GM12878 (cell line): ENCODE results near the gene EYA4. TPM values are rescaled to one million over a fixed set of nuclear protein-coding genes. Genes with fewer than 3 reads are reported as not detected.

Experiments
- ATAC-seq: fragments of 200-7000 bp; cut with Tn5 transposase; 3 replicates; pipeline ENCODE4 v1.9.1; 2020; ENCODE audit warnings: mild to moderate bottlenecking, moderate library complexity
- BruUV-seq: library from RNA; stranded (reverse); fragments of 400-500 nt; replicated peaks from 2 replicates; lab custom pipeline; 2021; lab: Mats Ljungman, UMichigan
- CTCF ChIA-PET: fragments of 300-600 bp; sonication (Branson Sonifier 250); formaldehyde crosslinking; extraction: SDS; loops from one replicate; lab custom pipeline; 2021; ENCODE audit warnings: inconsistent platforms; lab: Yijun Ruan, JAX
- POLR2A ChIA-PET: fragments of 350-600 bp; formaldehyde crosslinking; extraction: SDS; loops from one replicate; lab custom pipeline; 2021; ENCODE audit warnings: inconsistent platforms; lab: Charles Lee
- RAD21 ChIA-PET: fragments of 300-600 bp; sonication (Branson Sonifier 250); formaldehyde crosslinking; loops from one replicate; lab custom pipeline; 2023; ENCODE audit warnings: antibody characterized with exemption; ENCODE audit not compliant: unreplicated experiment; lab: Charles Lee
- SMC1A ChIA-PET: fragments of 300-600 bp; sonication (Branson Sonifier 250); formaldehyde crosslinking; loops from one replicate; lab custom pipeline; 2023; ENCODE audit not compliant: unreplicated experiment, uncharacterized antibody; lab: Charles Lee
- DNase-seq: peaks from one replicate; pipeline ENCODE4 v3.0.0-alpha.2; 2011; ENCODE audit warnings: low read depth, low spot score
- FAIRE-seq: peaks from 3 replicates; lab custom pipeline; 2011; peaks lifted over from hg19 to GRCh38; lab: Jason Lieb, UNC
- H2AFZ ChIP-seq: 2 replicates; pipeline ENCODE4 v1.6.0; 2011; ENCODE audit warnings: low read depth, low read length, control low read depth; ENCODE audit not compliant: control insufficient read depth
- H3K27ac ChIP-seq: 2 replicates; pipeline ENCODE4 v1.5.1; 2011; ENCODE audit warnings: control low read depth; ENCODE audit not compliant: control insufficient read depth, insufficient read depth
- H3K27me3 ChIP-seq, 2 experiments: replicated peaks in 1 of 2; 2 replicates each; pipeline versions ENCODE4 v1.6.0 to v1.6.1; 2011; ENCODE audit warnings: low read length in 1 of 2; ENCODE audit not compliant: control insufficient read depth in 2 of 2, insufficient read depth in 2 of 2
- H3K36me3 ChIP-seq, 2 experiments: 2 replicates each; pipeline ENCODE4 v1.5.1; 2011; ENCODE audit warnings: low read length in 1 of 2; ENCODE audit not compliant: control insufficient read depth in 2 of 2, insufficient read depth in 2 of 2
- H3K4me1 ChIP-seq: 2 replicates; pipeline ENCODE4 v1.6.1; 2011; ENCODE audit warnings: mild to moderate bottlenecking, low read length, moderate library complexity, mixed read lengths; ENCODE audit not compliant: control insufficient read depth, insufficient read depth
- H3K4me2 ChIP-seq: 2 replicates; pipeline ENCODE4 v1.6.0; 2011; ENCODE audit warnings: control low read depth; ENCODE audit not compliant: control insufficient read depth, insufficient read depth
- H3K4me3 ChIP-seq: fragments of 200-600 bp; sonication (generic); 2 replicates; pipeline ENCODE4 v1.5.1; 2016
- H3K79me2 ChIP-seq: 2 replicates; pipeline ENCODE4 v1.6.0; 2011; ENCODE audit warnings: low read length; ENCODE audit not compliant: control insufficient read depth, insufficient read depth
- H3K9ac ChIP-seq: 2 replicates; pipeline ENCODE4 v1.8.0; 2011; ENCODE audit warnings: low read length, control low read depth, mixed read lengths; ENCODE audit not compliant: control insufficient read depth, insufficient read depth
- H3K9me3 ChIP-seq: replicated peaks from 3 replicates; pipeline ENCODE4 v1.5.1; 2011; ENCODE audit warnings: mild to moderate bottlenecking, low read length; ENCODE audit not compliant: control insufficient read depth, insufficient read depth
- H4K20me1 ChIP-seq: 2 replicates; pipeline ENCODE4 v1.6.0; 2011; ENCODE audit not compliant: control insufficient read depth, insufficient read depth
- EED ChIP-seq: sonication (generic); IDR thresholded peaks from 2 replicates; pipeline ENCODE4 v1.6.1; 2016; ENCODE audit warnings: antibody characterized with exemption, low read depth
- MYB ChIP-seq: fragments of 150-350 bp; IDR thresholded peaks from 2 replicates; pipeline ENCODE4 v1.6.1; 2014; ENCODE audit warnings: mild to moderate bottlenecking, low read depth, low read length, borderline replicate concordance
- RFX5 ChIP-seq: IDR thresholded peaks from 2 replicates; pipeline ENCODE4 v1.6.1; 2011; ENCODE audit warnings: low read depth, low read length, improper control_type of control experiment
- SP1 ChIP-seq: IDR thresholded peaks from one replicate; pipeline ENCODE4 v1.6.1; 2011; ENCODE audit warnings: low read depth, low read length
- TCF7 ChIP-seq: IDR thresholded peaks from 2 replicates; pipeline ENCODE4 v1.6.1; 2014; ENCODE audit warnings: antibody characterized with exemption, borderline replicate concordance
- ZNF217 ChIP-seq: fragments of 450-650 bp; IDR thresholded peaks from 2 replicates; pipeline ENCODE4 v1.6.1; 2017; ENCODE audit warnings: antibody characterized with exemption, mild to moderate bottlenecking
- ZNF384 ChIP-seq: IDR thresholded peaks from 2 replicates; pipeline ENCODE4 v1.6.1; 2012; ENCODE audit warnings: low read depth, mild to moderate bottlenecking, low read length, improper control_type of control experiment, borderline replicate concordance
- ZNF622 ChIP-seq: fragments of 450-650 bp; IDR thresholded peaks from 2 replicates; pipeline ENCODE4 v1.6.1; 2017; ENCODE audit warnings: mild to moderate bottlenecking, inconsistent platforms
- WGBS: methylation state at CpG from one replicate; pipeline ENCODE4 v1.1.6; 2016; ENCODE audit warnings: low lambda C conversion rate; ENCODE audit not compliant: insufficient replicate concordance, insufficient coverage; ENCODE audit errors: missing lambda C conversion rate; 5-methylcytosine and 5-hydroxymethylcytosine counted together
- in situ Hi-C: fragments of 300-500 bp; cut with MboI; formaldehyde crosslinking; loops from 9 replicates; pipeline ENCODE4 v1.14.3; 2018; ENCODE audit warnings: mixed read lengths
- intact Hi-C: fragments of 100-400 bp; cut with micrococcal nuclease; formaldehyde crosslinking; loops from one replicate; pipeline ENCODE4 v1.14.2; 2022; ENCODE audit not compliant: unreplicated experiment
- polyA plus RNA-seq, 11 experiments: library from polyadenylated mRNA; depleted of rRNA in 4 of 11; unstranded in 6 of 11; stranded (reverse) in 5 of 11; fragments of >200 nt; fragmentation: Nextera tagmentation in 4 of 11; fragmentation: Illumina TruSeq in 1 of 11; extraction: Ambion mirVana in 4 of 11; extraction: Trizol in 1 of 11; gene quantifications; 1 replicate in 1 of 11; 2 replicates in 10 of 11; pipeline versions ENCODE4 v1.2.1 to v1.2.3, GENCODE V29; 2011 to 2016; ENCODE audit warnings: inconsistent platforms in 2 of 11, missing spikeins in 2 of 11, low read depth in 1 of 11
- total RNA-seq, 4 experiments: library from RNA; depleted of rRNA in 3 of 4; stranded (reverse); fragments of >200 nt in 3 of 4; fragmentation: Illumina TruSeq in 1 of 4; extraction: Trizol in 1 of 4; gene quantifications; 2 replicates each; pipeline versions ENCODE4 v1.2.1 to v1.2.3, GENCODE V29; 2013 to 2021
- TF ChIP-seq, protein P1 (sequence below): fragments of 450-650 bp; IDR thresholded peaks from 2 replicates; pipeline ENCODE4 v1.6.1; 2016; ENCODE audit warnings: mild to moderate bottlenecking, moderate library complexity, borderline replicate concordance
- TF ChIP-seq, protein P2 (sequence below): fragments of 450-650 bp; IDR thresholded peaks from 2 replicates; pipeline ENCODE4 v1.6.1; 2017; ENCODE audit warnings: mild to moderate bottlenecking, moderate library complexity

EYA4 gene
- total and polyA plus RNA-seq, 10 of the 15 experiments (the other 5 are each of a cell fraction or from before 2014, with no cell fraction given): 0.02 TPM; not detected in 9

DNA sequence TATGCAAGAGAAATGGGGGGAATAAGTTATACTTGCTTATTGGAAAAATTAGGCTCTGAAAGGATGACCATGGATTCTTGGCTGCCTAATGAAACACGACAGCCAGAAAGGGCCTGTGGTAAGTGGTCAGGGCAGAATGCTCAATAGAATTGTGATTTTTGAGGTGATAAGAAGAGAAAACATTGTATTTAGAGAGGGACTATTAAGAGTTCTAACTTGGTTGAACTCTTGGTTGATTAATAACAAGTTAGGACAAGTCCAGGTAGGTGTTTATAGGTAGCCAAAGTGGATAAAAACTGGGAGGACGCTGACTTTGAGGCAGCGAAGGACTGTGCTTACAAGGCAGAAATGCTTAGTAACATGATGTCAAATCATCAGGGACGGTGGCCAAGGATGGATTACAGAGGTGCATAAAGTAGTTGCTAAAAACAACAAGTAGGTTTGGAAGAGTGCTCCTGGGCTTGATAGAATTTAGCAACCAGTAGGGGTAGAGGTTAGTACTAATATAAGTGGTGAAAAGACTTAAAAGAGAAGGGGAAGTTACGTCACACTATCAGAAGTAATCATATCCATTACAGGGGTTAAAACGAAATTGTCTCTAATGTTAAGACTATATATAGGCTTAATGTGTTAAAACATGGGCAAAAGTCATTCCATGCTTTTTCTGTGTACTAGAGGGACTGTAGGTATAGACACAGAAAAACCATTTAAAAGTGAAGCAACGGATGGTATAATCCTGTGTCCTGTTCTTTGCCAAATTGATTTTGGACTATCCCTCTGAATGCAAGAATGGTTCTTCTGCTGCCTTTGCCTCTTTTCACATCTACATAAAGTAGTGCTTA is 98.6 kb downstream of the EYA4 start:
- TF ChIP-seq RFX5 (no peak), ZNF217 (no peak), ZNF622 (no peak), MYB (no peak), TCF7 (no peak), EED (no peak)
- Histone ChIP-seq H3K27me3 (no peaks in the 10 kb centered on the region), H3K4me1 (no peaks in the 10 kb centered on the region), H3K9me3 (no peaks in the 10 kb centered on the region), H3K27ac (no peak overlapping the region), H4K20me1 (no peaks in the 10 kb centered on the region), H3K4me2 (no peak overlapping the region), H3K36me3 (no peaks in the 10 kb centered on the region), H3K4me3 (no peak overlapping the region), H3K79me2 (no peaks in the 10 kb centered on the region), H3K9ac (no peak overlapping the region), H2AFZ (no peak overlapping the region)
- 13% methylated on average over 7 of the region's 7 CpGs for WGBS
- in situ Hi-C loops: no loop called here
- ATAC-seq (no peak), DNase-seq (no peak), FAIRE-seq (no peak)
- CTCF ChIA-PET: no interaction called here
- RAD21 ChIA-PET: no interaction called here
- SMC1A ChIA-PET: no interaction called here
- POLR2A ChIA-PET: no interaction called here
- no TSS peak for BruUV-seq
- intact Hi-C loops: no loop called here

DNA sequence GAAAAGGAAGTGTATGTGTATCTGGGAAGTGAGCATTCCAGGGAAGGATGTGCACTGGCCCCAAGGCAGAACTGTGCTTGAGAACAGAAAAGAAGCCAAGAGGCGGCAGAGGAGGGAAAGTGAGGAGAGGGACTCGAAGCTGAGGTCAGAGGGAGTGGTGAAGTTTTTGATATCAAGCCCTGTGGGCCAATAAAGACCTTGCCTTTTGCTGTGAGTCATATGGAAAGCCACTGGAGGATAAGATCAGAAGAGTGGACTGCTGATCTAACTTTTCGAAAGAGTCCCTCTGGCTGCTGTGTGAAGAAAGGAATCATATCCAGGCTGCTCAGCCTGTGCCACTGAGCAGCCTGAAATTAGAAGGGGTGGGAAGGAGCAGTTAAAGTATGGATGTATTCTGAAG is 99.4 kb downstream of the EYA4 start:
- Histone ChIP-seq H3K9me3 (no peaks in the 10 kb centered on the region), H3K27me3 (no peaks in the 10 kb centered on the region), H3K36me3 (no peaks in the 10 kb centered on the region), H3K4me3 (no peak overlapping the region), H3K9ac (no peak overlapping the region), H3K27ac (no peak overlapping the region), H3K4me2 (no peak overlapping the region), H2AFZ (no peak overlapping the region), H3K4me1 (no peaks in the 10 kb centered on the region), H4K20me1 (no peaks in the 10 kb centered on the region), H3K79me2 (no peaks in the 10 kb centered on the region)
- no peak for DNase-seq
- ChIA-PET SMC1A (no interaction called here), RAD21 (no interaction called here), POLR2A (no interaction called here), CTCF (no interaction called here)
- 34% methylated on average over 3 of the region's 3 CpGs for WGBS
- no peak for FAIRE-seq
- intact Hi-C loops (no loop called here), in situ Hi-C loops (no loop called here)
- ATAC-seq: no peak
- no TSS peak for BruUV-seq
- TF ChIP-seq, protein P1, sequence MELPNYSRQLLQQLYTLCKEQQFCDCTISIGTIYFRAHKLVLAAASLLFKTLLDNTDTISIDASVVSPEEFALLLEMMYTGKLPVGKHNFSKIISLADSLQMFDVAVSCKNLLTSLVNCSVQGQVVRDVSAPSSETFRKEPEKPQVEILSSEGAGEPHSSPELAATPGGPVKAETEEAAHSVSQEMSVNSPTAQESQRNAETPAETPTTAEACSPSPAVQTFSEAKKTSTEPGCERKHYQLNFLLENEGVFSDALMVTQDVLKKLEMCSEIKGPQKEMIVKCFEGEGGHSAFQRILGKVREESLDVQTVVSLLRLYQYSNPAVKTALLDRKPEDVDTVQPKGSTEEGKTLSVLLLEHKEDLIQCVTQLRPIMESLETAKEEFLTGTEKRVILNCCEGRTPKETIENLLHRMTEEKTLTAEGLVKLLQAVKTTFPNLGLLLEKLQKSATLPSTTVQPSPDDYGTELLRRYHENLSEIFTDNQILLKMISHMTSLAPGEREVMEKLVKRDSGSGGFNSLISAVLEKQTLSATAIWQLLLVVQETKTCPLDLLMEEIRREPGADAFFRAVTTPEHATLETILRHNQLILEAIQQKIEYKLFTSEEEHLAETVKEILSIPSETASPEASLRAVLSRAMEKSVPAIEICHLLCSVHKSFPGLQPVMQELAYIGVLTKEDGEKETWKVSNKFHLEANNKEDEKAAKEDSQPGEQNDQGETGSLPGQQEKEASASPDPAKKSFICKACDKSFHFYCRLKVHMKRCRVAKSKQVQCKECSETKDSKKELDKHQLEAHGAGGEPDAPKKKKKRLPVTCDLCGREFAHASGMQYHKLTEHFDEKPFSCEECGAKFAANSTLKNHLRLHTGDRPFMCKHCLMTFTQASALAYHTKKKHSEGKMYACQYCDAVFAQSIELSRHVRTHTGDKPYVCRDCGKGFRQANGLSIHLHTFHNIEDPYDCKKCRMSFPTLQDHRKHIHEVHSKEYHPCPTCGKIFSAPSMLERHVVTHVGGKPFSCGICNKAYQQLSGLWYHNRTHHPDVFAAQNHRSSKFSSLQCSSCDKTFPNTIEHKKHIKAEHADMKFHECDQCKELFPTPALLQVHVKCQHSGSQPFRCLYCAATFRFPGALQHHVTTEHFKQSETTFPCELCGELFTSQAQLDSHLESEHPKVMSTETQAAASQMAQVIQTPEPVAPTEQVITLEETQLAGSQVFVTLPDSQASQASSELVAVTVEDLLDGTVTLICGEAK: no peak
- TF ChIP-seq SP1: no peak
- no peak for TF ChIP-seq ZNF384
- TF ChIP-seq, protein P2, sequence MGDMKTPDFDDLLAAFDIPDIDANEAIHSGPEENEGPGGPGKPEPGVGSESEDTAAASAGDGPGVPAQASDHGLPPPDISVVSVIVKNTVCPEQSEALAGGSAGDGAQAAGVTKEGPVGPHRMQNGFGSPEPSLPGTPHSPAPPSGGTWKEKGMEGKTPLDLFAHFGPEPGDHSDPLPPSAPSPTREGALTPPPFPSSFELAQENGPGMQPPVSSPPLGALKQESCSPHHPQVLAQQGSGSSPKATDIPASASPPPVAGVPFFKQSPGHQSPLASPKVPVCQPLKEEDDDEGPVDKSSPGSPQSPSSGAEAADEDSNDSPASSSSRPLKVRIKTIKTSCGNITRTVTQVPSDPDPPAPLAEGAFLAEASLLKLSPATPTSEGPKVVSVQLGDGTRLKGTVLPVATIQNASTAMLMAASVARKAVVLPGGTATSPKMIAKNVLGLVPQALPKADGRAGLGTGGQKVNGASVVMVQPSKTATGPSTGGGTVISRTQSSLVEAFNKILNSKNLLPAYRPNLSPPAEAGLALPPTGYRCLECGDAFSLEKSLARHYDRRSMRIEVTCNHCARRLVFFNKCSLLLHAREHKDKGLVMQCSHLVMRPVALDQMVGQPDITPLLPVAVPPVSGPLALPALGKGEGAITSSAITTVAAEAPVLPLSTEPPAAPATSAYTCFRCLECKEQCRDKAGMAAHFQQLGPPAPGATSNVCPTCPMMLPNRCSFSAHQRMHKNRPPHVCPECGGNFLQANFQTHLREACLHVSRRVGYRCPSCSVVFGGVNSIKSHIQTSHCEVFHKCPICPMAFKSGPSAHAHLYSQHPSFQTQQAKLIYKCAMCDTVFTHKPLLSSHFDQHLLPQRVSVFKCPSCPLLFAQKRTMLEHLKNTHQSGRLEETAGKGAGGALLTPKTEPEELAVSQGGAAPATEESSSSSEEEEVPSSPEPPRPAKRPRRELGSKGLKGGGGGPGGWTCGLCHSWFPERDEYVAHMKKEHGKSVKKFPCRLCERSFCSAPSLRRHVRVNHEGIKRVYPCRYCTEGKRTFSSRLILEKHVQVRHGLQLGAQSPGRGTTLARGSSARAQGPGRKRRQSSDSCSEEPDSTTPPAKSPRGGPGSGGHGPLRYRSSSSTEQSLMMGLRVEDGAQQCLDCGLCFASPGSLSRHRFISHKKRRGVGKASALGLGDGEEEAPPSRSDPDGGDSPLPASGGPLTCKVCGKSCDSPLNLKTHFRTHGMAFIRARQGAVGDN: no peak
